Measurements from ENCODE around the gene LRRIQ4.

LRRIQ4 gene

DNA sequence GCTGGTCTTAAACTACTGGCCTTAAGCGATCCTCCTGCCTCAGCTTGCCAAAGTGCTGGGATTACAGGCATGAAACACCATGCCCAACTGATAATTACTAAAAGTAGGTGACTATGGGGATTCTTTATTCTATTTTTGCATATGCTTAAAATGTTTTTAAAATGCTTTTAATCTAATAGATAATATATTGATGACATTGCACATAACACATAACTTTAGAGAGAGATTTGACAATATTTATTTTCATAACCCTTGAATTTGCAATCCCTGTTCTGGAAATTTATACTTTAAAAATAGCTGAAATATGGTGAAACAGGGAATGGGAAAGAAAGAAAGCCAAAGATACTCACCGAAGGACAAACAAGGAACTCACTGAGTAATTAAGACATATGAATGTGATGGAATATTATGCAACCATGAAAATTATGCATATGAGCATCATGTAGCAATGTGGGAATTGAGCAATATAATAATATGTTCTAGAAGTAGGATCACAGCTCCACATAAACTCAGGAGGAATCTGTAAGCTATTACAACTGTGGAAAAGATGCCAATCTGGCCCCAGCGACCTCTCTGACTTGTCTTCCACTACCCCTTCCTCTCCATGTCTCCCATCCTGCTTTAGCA lies 55.0 kb downstream of the LRRIQ4 start:
- Histone ChIP-seq H3K79me2 (ENCODE audit: insufficient read depth, low read length) (no peaks in the 10 kb centered on the region), H3K4me2 (ENCODE audit: insufficient read depth, low read length) (no peak overlapping the region), H3K27me3 (ENCODE audit: insufficient read depth, low read length, poor library complexity) (peaks cover 3% of the 10 kb centered on the region), H2AFZ (ENCODE audit: low read depth, low read length) (no peak overlapping the region), H4K20me1 (ENCODE audit: insufficient read depth, low read length) (no peaks in the 10 kb centered on the region), H3K27ac (ENCODE audit: low read length) (no peak overlapping the region), H3K36me3 (ENCODE audit: insufficient read depth, low read length) (no peaks in the 10 kb centered on the region), H3K9ac (ENCODE audit: low read depth, low read length) (no peak overlapping the region), H3K4me3 (ENCODE audit: low read depth in 1 of 2, low read length in 2 of 2) (no peak overlapping the region), H3K4me1 (ENCODE audit: insufficient read depth, low read length) (peaks cover 14% of the 10 kb centered on the region), H3K9me3 (ENCODE audit: insufficient read depth, low read length, severe bottlenecking) (no peaks in the 10 kb centered on the region)
- ATAC-seq (ENCODE audit: insufficient read depth, low read depth) (no peak), DNase-seq (no peak)
- TF ChIP-seq EZH2 (IDR thresholded peaks at IDR 0.05; ENCODE audit: borderline replicate concordance, low read depth, low read length, severe bottlenecking) = no peak
- TF ChIP-seq, protein P1, sequence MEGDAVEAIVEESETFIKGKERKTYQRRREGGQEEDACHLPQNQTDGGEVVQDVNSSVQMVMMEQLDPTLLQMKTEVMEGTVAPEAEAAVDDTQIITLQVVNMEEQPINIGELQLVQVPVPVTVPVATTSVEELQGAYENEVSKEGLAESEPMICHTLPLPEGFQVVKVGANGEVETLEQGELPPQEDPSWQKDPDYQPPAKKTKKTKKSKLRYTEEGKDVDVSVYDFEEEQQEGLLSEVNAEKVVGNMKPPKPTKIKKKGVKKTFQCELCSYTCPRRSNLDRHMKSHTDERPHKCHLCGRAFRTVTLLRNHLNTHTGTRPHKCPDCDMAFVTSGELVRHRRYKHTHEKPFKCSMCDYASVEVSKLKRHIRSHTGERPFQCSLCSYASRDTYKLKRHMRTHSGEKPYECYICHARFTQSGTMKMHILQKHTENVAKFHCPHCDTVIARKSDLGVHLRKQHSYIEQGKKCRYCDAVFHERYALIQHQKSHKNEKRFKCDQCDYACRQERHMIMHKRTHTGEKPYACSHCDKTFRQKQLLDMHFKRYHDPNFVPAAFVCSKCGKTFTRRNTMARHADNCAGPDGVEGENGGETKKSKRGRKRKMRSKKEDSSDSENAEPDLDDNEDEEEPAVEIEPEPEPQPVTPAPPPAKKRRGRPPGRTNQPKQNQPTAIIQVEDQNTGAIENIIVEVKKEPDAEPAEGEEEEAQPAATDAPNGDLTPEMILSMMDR (IDR thresholded peaks at IDR 0.05; ENCODE audit: borderline replicate concordance, extremely low read depth, low read length, poor library complexity, severe bottlenecking) = no peak

DNA sequence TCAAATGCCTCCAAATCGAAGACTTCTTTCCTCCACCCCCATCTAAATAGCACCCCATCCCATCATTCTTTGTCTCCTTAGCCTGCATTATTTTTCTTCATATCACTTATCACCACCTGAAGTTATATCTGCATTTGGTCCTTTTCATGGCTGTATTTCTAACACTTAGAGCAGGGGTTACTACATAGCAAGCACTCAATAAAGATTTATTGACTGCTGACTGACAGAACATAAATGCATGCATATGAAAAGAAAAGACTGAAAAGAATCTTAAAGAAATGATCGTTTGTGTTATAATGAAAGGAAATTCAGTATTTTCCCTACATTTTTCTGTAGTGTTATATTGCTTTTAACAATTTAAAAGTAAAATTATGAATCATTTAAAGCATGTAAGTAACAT lies 55.7 kb downstream of the LRRIQ4 start:
- peaks cover 3% of the 10 kb centered on the region for H3K27me3 ChIP-seq (ENCODE audit: insufficient read depth, low read length, poor library complexity)
- ATAC-seq (ENCODE audit: insufficient read depth, low read depth) (no peak), DNase-seq (no peak)
- H3K9ac ChIP-seq (ENCODE audit: low read depth, low read length) = no peak overlapping the region
- no peaks in the 10 kb centered on the region for H3K36me3 ChIP-seq (ENCODE audit: insufficient read depth, low read length)
- TF ChIP-seq, protein P1 (IDR thresholded peaks at IDR 0.05; ENCODE audit: borderline replicate concordance, extremely low read depth, low read length, poor library complexity, severe bottlenecking) = no peak
- no peak for TF ChIP-seq EZH2 (IDR thresholded peaks at IDR 0.05; ENCODE audit: borderline replicate concordance, low read depth, low read length, severe bottlenecking)
- no peaks in the 10 kb centered on the region for H4K20me1 ChIP-seq (ENCODE audit: insufficient read depth, low read length)
- H3K4me1 ChIP-seq (ENCODE audit: insufficient read depth, low read length) = peaks cover 10% of the 10 kb centered on the region
- no peak overlapping the region for H3K27ac ChIP-seq (ENCODE audit: low read length)
- no peak overlapping the region for H2AFZ ChIP-seq (ENCODE audit: low read depth, low read length)
- no peaks in the 10 kb centered on the region for H3K9me3 ChIP-seq (ENCODE audit: insufficient read depth, low read length, severe bottlenecking)
- no peaks in the 10 kb centered on the region for H3K79me2 ChIP-seq (ENCODE audit: insufficient read depth, low read length)
- H3K4me2 ChIP-seq (ENCODE audit: insufficient read depth, low read length) = no peak overlapping the region
- no peak overlapping the region for H3K4me3 ChIP-seq (ENCODE audit: low read depth in 1 of 2, low read length in 2 of 2)

DNA sequence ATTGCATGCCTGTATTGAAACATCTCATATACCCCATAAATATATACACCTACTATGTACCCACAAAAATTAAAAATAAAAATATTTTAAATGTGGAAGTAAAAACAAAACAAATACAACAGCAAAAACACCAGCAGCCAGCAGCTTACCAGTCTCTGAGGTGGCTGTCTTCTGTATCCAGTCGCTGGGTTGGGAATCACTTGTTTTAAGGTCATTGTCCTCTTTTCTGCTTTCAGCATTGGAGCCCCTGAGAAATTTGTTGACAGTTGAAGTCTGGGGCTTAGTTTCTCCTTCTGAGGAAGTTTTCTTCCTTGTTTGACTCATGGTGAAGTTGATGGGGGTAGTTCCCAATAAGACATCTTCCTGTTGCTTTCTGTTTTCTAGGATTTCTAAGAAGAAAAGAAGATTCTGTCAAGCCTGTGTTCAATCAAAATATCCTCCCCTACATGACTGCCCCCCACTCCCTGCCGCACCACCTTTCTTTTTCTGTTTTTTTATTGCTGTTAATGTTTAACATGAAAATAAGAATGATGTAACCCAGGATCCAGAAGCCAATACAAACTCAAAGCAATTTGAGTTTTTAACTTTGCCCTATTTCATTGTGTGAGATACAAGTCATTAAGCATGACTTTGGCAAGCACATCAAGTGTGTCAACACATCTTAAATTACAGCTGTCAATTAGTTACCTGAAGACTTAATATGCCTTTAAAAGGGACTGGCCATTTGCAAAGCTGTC lies 57.0 kb downstream of the LRRIQ4 start, which contains the start of gene LRRC31:
Gene LRRC31 (minus strand): TSS at position 452 of the 737 bp plus-strand sequence. CDS start 128 bp downstream, at position 324.
- Histone ChIP-seq H3K27me3 (ENCODE audit: insufficient read depth, low read length, poor library complexity) (peaks cover 3% of the 10 kb centered on the region), H3K4me2 (ENCODE audit: insufficient read depth, low read length) (no peak within 1 kb of the TSS), H3K4me3 (ENCODE audit: low read depth in 1 of 2, low read length in 2 of 2) (no peak within 1 kb of the TSS), H3K79me2 (ENCODE audit: insufficient read depth, low read length) (no peaks in the 10 kb centered on the region), H3K36me3 (ENCODE audit: insufficient read depth, low read length) (no peaks in the 10 kb centered on the region), H4K20me1 (ENCODE audit: insufficient read depth, low read length) (no peaks in the 10 kb centered on the region), H2AFZ (ENCODE audit: low read depth, low read length) (no peak within 1 kb of the TSS), H3K9ac (ENCODE audit: low read depth, low read length) (no peak within 1 kb of the TSS), H3K9me3 (ENCODE audit: insufficient read depth, low read length, severe bottlenecking) (no peaks in the 10 kb centered on the region), H3K27ac (ENCODE audit: low read length) (no peak within 1 kb of the TSS), H3K4me1 (ENCODE audit: insufficient read depth, low read length) (peaks cover 6% of the 10 kb centered on the region)
- TF ChIP-seq, protein P1 (IDR thresholded peaks at IDR 0.05; ENCODE audit: borderline replicate concordance, extremely low read depth, low read length, poor library complexity, severe bottlenecking) = no peak
- no peak for TF ChIP-seq EZH2 (IDR thresholded peaks at IDR 0.05; ENCODE audit: borderline replicate concordance, low read depth, low read length, severe bottlenecking)
- DNase-seq (no peak), ATAC-seq (ENCODE audit: insufficient read depth, low read depth) (no peak)

Data from DND-41 (cell line).